Astrocyte (in vitro differentiated cells and primary cell): ENCODE measurements around the gene USHBP1. TPM values are rescaled to one million over a fixed set of nuclear protein-coding genes. Genes with fewer than 3 reads are reported as not detected.

Experiments used
- DNase-seq: peaks from one replicate; pipeline ENCODE4 v3.0.0-alpha.2; 2010; ENCODE audit warnings: low read depth
- FAIRE-seq: peaks from 2 replicates; lab custom pipeline; 2011; peaks lifted over from hg19 to GRCh38; lab: Jason Lieb, UNC
- H2AFZ ChIP-seq: 2 replicates; pipeline ENCODE4 v1.6.0; 2012; ENCODE audit warnings: low read depth, low read length, inconsistent platforms
- H3K27ac ChIP-seq: 2 replicates; pipeline ENCODE4 v1.5.1; 2011; ENCODE audit warnings: low read depth, low read length, inconsistent platforms
- H3K27me3 ChIP-seq: 2 replicates; pipeline ENCODE4 v1.6.0; 2011; ENCODE audit warnings: low read length, inconsistent platforms; ENCODE audit not compliant: insufficient read depth
- H3K36me3 ChIP-seq: 2 replicates; pipeline ENCODE4 v1.5.1; 2011; ENCODE audit warnings: low read length, inconsistent platforms; ENCODE audit not compliant: insufficient read depth
- H3K4me1 ChIP-seq: 2 replicates; pipeline ENCODE4 v1.5.1; 2011; ENCODE audit warnings: low read length, inconsistent platforms; ENCODE audit not compliant: insufficient read depth
- H3K4me2 ChIP-seq: 2 replicates; pipeline ENCODE4 v1.6.0; 2012; ENCODE audit warnings: low read length, inconsistent platforms
- H3K4me3 ChIP-seq: 2 replicates; pipeline ENCODE4 v1.5.1; 2011; ENCODE audit warnings: low read depth, mild to moderate bottlenecking, low read length, inconsistent platforms; ENCODE audit not compliant: insufficient read depth
- H3K79me2 ChIP-seq: 2 replicates; pipeline ENCODE4 v1.6.0; 2012; ENCODE audit warnings: mild to moderate bottlenecking, low read length, inconsistent platforms; ENCODE audit not compliant: insufficient read depth
- H3K9ac ChIP-seq: 2 replicates; pipeline ENCODE4 v1.6.0; 2012; ENCODE audit warnings: mild to moderate bottlenecking, low read length, inconsistent platforms
- H3K9me3 ChIP-seq: 2 replicates; pipeline ENCODE4 v1.5.1; 2012; ENCODE audit warnings: low read depth, mild to moderate bottlenecking, low read length, inconsistent platforms; ENCODE audit not compliant: insufficient read depth
- H4K20me1 ChIP-seq: 2 replicates; pipeline ENCODE4 v1.6.0; 2012; ENCODE audit warnings: low read length, inconsistent platforms; ENCODE audit not compliant: insufficient read depth
- H3K27ac Mint-ChIP-seq: one replicate; pipeline ENCODE4 v1.8.0; 2021; ENCODE audit warnings: mild to moderate bottlenecking, mixed read lengths; ENCODE audit not compliant: unreplicated experiment
- H3K27me3 Mint-ChIP-seq: one replicate; pipeline ENCODE4 v1.8.0; 2021; ENCODE audit warnings: low read depth, mixed read lengths; ENCODE audit not compliant: unreplicated experiment
- H3K36me3 Mint-ChIP-seq: one replicate; pipeline ENCODE4 v1.8.0; 2021; ENCODE audit warnings: low read depth, mixed read lengths; ENCODE audit not compliant: unreplicated experiment
- H3K4me1 Mint-ChIP-seq: one replicate; pipeline ENCODE4 v1.8.0; 2021; ENCODE audit warnings: low read depth, mixed read lengths; ENCODE audit not compliant: unreplicated experiment
- H3K4me3 Mint-ChIP-seq: one replicate; pipeline ENCODE4 v1.8.0; 2021; ENCODE audit warnings: mild to moderate bottlenecking, moderate library complexity, mixed read lengths; ENCODE audit not compliant: unreplicated experiment
- H3K9me3 Mint-ChIP-seq: one replicate; pipeline ENCODE4 v1.8.0; 2021; ENCODE audit warnings: mild to moderate bottlenecking, mixed read lengths; ENCODE audit not compliant: unreplicated experiment
- EZH2 ChIP-seq: IDR thresholded peaks from 2 replicates; pipeline ENCODE4 v1.6.1; 2012; ENCODE audit warnings: mild to moderate bottlenecking, low read length, inconsistent platforms; ENCODE audit not compliant: insufficient read depth
- total RNA-seq: library from RNA; stranded (reverse); gene quantifications from 2 replicates; pipeline ENCODE4 v1.2.1, GENCODE V29; 2021
- TF ChIP-seq, protein P1 (sequence below): IDR thresholded peaks from 2 replicates; pipeline ENCODE4 v1.5.1; 2011; ENCODE audit warnings: low read depth, mild to moderate bottlenecking, inconsistent platforms, low read length, moderate library complexity; ENCODE audit not compliant: insufficient read depth

Gene USHBP1
- total RNA-seq, 1 donor from 2014 or later: 0.27 TPM

DNA sequence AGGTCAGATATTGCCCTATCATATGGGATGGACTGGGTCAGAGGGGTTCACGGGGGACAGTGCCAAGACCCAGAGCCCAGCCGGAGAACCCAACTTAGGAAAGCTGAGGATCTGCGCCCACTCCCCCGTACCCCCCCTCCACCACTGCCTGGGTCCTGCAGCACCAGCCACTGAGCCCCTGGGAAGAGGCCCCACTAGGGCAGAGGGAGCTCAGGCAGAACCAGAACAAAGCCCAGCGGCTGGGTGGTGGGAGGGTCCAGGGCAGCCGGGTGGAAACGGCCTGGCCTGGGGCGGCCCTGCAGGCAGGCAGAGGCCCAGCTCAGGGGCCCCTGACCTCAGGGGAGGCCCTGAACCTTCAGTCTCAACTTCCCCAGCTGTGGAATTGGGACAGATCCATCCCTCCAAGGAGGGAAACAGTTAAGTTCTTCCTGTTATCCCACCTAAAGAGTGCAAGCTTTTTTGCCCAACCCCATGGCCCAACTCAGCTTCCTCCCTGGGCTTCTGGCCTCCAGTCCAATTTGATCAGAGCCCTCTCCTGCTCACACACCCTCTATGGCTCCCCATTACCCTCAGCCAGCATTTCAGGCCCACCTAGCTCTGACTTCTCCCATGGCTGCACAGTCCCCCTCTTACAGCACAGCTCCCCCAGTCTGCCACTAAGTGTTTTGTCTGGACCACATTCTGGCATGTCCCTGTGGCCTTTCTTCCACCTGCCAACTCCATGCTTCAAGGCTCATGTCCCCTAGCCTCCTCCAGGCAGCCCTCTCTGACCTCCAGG lies 21.9 kb downstream of the USHBP1 start:
- Histone ChIP-seq H2AFZ (no peak overlapping the region), H3K4me1 (peaks cover 19% of the 10 kb centered on the region), H3K36me3 (no peaks in the 10 kb centered on the region), H3K4me3 (no peak overlapping the region), H3K79me2 (peaks cover 32% of the 10 kb centered on the region), H3K9me3 (no peaks in the 10 kb centered on the region), H3K27me3 (no peaks in the 10 kb centered on the region), H4K20me1 (peaks cover 29% of the 10 kb centered on the region), H3K9ac (no peak overlapping the region), H3K4me2 (peak overlapping the region; percentile 96), H3K27ac (no peak overlapping the region)
- H3K27ac Mint-ChIP-seq: peak overlapping the region; percentile 75
- H3K4me1 Mint-ChIP-seq: peaks cover 16% of the 10 kb centered on the region
- peak overlapping the region; percentile 95 for H3K4me3 Mint-ChIP-seq
- DNase-seq (no peak), FAIRE-seq (no peak)
- TF ChIP-seq, protein P1, sequence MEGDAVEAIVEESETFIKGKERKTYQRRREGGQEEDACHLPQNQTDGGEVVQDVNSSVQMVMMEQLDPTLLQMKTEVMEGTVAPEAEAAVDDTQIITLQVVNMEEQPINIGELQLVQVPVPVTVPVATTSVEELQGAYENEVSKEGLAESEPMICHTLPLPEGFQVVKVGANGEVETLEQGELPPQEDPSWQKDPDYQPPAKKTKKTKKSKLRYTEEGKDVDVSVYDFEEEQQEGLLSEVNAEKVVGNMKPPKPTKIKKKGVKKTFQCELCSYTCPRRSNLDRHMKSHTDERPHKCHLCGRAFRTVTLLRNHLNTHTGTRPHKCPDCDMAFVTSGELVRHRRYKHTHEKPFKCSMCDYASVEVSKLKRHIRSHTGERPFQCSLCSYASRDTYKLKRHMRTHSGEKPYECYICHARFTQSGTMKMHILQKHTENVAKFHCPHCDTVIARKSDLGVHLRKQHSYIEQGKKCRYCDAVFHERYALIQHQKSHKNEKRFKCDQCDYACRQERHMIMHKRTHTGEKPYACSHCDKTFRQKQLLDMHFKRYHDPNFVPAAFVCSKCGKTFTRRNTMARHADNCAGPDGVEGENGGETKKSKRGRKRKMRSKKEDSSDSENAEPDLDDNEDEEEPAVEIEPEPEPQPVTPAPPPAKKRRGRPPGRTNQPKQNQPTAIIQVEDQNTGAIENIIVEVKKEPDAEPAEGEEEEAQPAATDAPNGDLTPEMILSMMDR: no peak
- no peak for TF ChIP-seq EZH2
- H3K27me3 Mint-ChIP-seq: no peaks in the 10 kb centered on the region
- peaks cover 13% of the 10 kb centered on the region for H3K36me3 Mint-ChIP-seq
- H3K9me3 Mint-ChIP-seq: no peaks in the 10 kb centered on the region

DNA sequence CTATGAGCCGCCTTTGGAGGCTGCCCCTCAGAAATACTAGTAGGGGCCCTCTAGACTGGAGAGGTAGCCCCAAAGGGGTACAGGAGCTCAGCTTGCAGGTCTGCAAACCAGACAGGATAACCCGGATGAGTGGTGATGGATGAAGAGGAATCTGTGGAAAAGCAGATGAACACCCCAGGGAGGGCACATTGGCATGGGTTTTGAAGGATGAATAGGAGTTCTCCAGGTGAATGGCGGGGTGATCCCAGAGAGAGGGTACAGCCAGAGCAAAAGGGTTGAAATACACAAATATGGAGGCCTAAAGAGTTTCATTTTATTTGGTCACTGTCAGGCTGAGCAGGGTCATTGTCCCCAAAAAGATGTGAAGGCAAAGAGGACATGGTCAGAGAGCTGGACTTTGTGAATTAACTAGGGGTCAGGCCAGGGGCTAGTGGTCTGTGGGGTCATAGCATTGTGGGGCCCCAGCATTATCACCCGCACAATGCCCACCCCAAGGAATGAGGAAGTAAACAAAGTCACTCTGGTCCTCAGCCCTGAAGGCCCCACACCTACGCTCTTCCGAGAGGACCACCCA lies 23.6 kb downstream of the USHBP1 start:
- no peaks in the 10 kb centered on the region for H3K27me3 ChIP-seq
- H3K4me3 ChIP-seq: no peak overlapping the region
- Mint-ChIP-seq H3K36me3 (peaks cover 15% of the 10 kb centered on the region), H3K27me3 (no peaks in the 10 kb centered on the region), H3K4me1 (peaks cover 7% of the 10 kb centered on the region), H3K4me3 (no peak overlapping the region), H3K27ac (no peak overlapping the region), H3K9me3 (no peaks in the 10 kb centered on the region)
- no peak overlapping the region for H3K27ac ChIP-seq
- H4K20me1 ChIP-seq: peaks cover 29% of the 10 kb centered on the region
- peaks cover 32% of the 10 kb centered on the region for H3K79me2 ChIP-seq
- H3K9me3 ChIP-seq: no peaks in the 10 kb centered on the region
- FAIRE-seq (no peak), DNase-seq (no peak)
- TF ChIP-seq EZH2: no peak
- TF ChIP-seq, protein P1: no peak
- no peak overlapping the region for H3K4me2 ChIP-seq
- peaks cover 8% of the 10 kb centered on the region for H3K4me1 ChIP-seq
- no peaks in the 10 kb centered on the region for H3K36me3 ChIP-seq
- no peak overlapping the region for H3K9ac ChIP-seq
- no peak overlapping the region for H2AFZ ChIP-seq
